H1 (cell line): ENCODE data around the gene PLXND1. TPM values are rescaled to one million over a fixed set of nuclear protein-coding genes. Genes with fewer than 3 reads are reported as not detected.

Experiments
- CTCF ChIA-PET: fragments of 300-600 bp; sonication (Branson Sonifier 250); formaldehyde crosslinking; loops from one replicate; lab custom pipeline; 2021; ENCODE audit not compliant: partially characterized antibody; lab: Charles Lee
- POLR2A ChIA-PET: fragments of 300-600 bp; sonication (Branson Sonifier 250); formaldehyde crosslinking; loops from one replicate; lab custom pipeline; 2021; ENCODE audit warnings: inconsistent platforms; ENCODE audit not compliant: partially characterized antibody; lab: Charles Lee
- DNase-seq, 2 experiments: peaks; one replicate each; pipeline versions ENCODE4 v3.0.0 to v3.0.0-alpha.2; 2010 to 2022; ENCODE audit warnings: low spot score in 2 of 2, low read depth in 1 of 2, mixed read lengths in 1 of 2
- FAIRE-seq: peaks from 2 replicates; lab custom pipeline; 2011; peaks lifted over from hg19 to GRCh38; lab: Jason Lieb, UNC
- H2AFZ ChIP-seq: 2 replicates; pipeline ENCODE4 v1.8.1; 2012; ENCODE audit warnings: low read length, inconsistent platforms
- H2AK5ac ChIP-seq: 2 replicates; pipeline ENCODE4 v1.6.1; 2013; ENCODE audit warnings: low read depth, low read length
- H2BK120ac ChIP-seq: replicated peaks from 2 replicates; pipeline ENCODE3; 2013; ENCODE audit warnings: low read depth, low read length, inconsistent platforms
- H2BK12ac ChIP-seq: 2 replicates; pipeline ENCODE4 v1.6.1; 2013; ENCODE audit warnings: low read depth, low read length
- H2BK15ac ChIP-seq: 2 replicates; pipeline ENCODE4 v1.6.1; 2013; ENCODE audit warnings: low read length
- H2BK20ac ChIP-seq: 2 replicates; pipeline ENCODE4 v1.6.1; 2013; ENCODE audit warnings: low read length
- H2BK5ac ChIP-seq: 2 replicates; pipeline ENCODE4 v1.6.1; 2013; ENCODE audit warnings: low read depth, low read length
- H3K14ac ChIP-seq: 2 replicates; pipeline ENCODE4 v1.6.1; 2013; ENCODE audit warnings: inconsistent platforms; ENCODE audit not compliant: insufficient read length
- H3K18ac ChIP-seq: 2 replicates; pipeline ENCODE4 v1.6.1; 2013; ENCODE audit warnings: low read length; ENCODE audit errors: extremely low read depth
- H3K23ac ChIP-seq: 2 replicates; pipeline ENCODE4 v1.6.1; 2013; ENCODE audit warnings: inconsistent platforms; ENCODE audit not compliant: insufficient read length
- H3K23me2 ChIP-seq: 2 replicates; pipeline ENCODE4 v1.6.1; 2013; ENCODE audit warnings: low read depth, low read length
- H3K27ac ChIP-seq: 2 replicates; pipeline ENCODE4 v1.6.1; 2011; ENCODE audit warnings: low read depth, low read length, inconsistent platforms
- H3K27me3 ChIP-seq, 4 experiments: replicated peaks in 1 of 4; 1 replicate in 1 of 4; 2 replicates in 3 of 4; pipeline versions ENCODE4 v1.6.1 to v1.8.1; 2011 to 2013; ENCODE audit warnings: low read length in 3 of 4, mild to moderate bottlenecking in 3 of 4, inconsistent platforms in 2 of 4, mixed read lengths in 2 of 4, moderate library complexity in 1 of 4; ENCODE audit not compliant: control insufficient read depth in 3 of 4, insufficient read depth in 3 of 4; ENCODE audit errors: extremely low read depth in 1 of 4
- H3K36me3 ChIP-seq, 4 experiments: 2 replicates each; pipeline versions ENCODE4 v1.6.1 to v1.8.1; 2011 to 2013; ENCODE audit warnings: mild to moderate bottlenecking in 4 of 4, low read length in 3 of 4, moderate library complexity in 2 of 4, control low read depth in 1 of 4, inconsistent platforms in 1 of 4; ENCODE audit not compliant: insufficient read depth in 4 of 4, control insufficient read depth in 2 of 4
- H3K4ac ChIP-seq: replicated peaks from 2 replicates; pipeline ENCODE3; 2013; ENCODE audit warnings: low read length, low read depth, mixed read lengths, inconsistent platforms; ENCODE audit not compliant: insufficient read length
- H3K4me1 ChIP-seq, 4 experiments: replicated peaks in 1 of 4; 1 replicate in 1 of 4; 2 replicates in 3 of 4; pipeline versions ENCODE4 v1.6.1 to v1.8.1; 2011 to 2013; ENCODE audit warnings: low read length in 3 of 4, inconsistent platforms in 2 of 4, mixed read lengths in 1 of 4; ENCODE audit not compliant: insufficient read depth in 4 of 4, control insufficient read depth in 3 of 4
- H3K4me2 ChIP-seq, 2 experiments: 2 replicates each; pipeline versions ENCODE4 v1.6.1 to v1.8.1; 2011 to 2013; ENCODE audit warnings: low read depth in 2 of 2, low read length in 2 of 2, control low read depth in 1 of 2, inconsistent platforms in 1 of 2, mild to moderate bottlenecking in 1 of 2; ENCODE audit not compliant: insufficient read depth in 1 of 2
- H3K4me3 ChIP-seq, 4 experiments: fragments of 200-600, 300-600 bp in 1 of 4; sonication (generic), shearing (Covaris generic), sonication (Bioruptor Twin) in 1 of 4; 2 replicates each; pipeline versions ENCODE4 v1.5.1 to v1.8.1; 2011 to 2016; ENCODE audit warnings: low read length in 4 of 4, low read depth in 3 of 4, control low read depth in 2 of 4, inconsistent platforms in 2 of 4, mild to moderate bottlenecking in 2 of 4, mixed read lengths in 1 of 4, moderate library complexity in 1 of 4; ENCODE audit not compliant: insufficient read depth in 2 of 4; ENCODE audit errors: extremely low read depth in 1 of 4
- H3K56ac ChIP-seq: replicated peaks from 2 replicates; pipeline ENCODE3; 2013; ENCODE audit warnings: low read depth, mild to moderate bottlenecking, mixed read lengths, low read length, inconsistent platforms; ENCODE audit not compliant: insufficient read length
- H3K79me1 ChIP-seq: 2 replicates; pipeline ENCODE4 v1.6.1; 2013; ENCODE audit warnings: low read depth, low read length, control low read depth
- H3K79me2 ChIP-seq, 2 experiments: 2 replicates each; pipeline versions ENCODE4 v1.6.1 to v1.8.1; 2012 to 2013; ENCODE audit warnings: low read length in 2 of 2, mild to moderate bottlenecking in 2 of 2, inconsistent platforms in 1 of 2; ENCODE audit not compliant: insufficient read depth in 2 of 2, control insufficient read depth in 1 of 2
- H3K9ac ChIP-seq, 4 experiments: replicated peaks in 1 of 4; 1 replicate in 1 of 4; 2 replicates in 3 of 4; pipeline versions ENCODE4 v1.6.1 to v1.8.1; 2011 to 2013; ENCODE audit warnings: low read depth in 3 of 4, low read length in 3 of 4, control low read depth in 2 of 4, mild to moderate bottlenecking in 2 of 4, moderate library complexity in 2 of 4, inconsistent platforms in 1 of 4; ENCODE audit errors: extremely low read depth in 1 of 4
- H3K9me3 ChIP-seq, 2 experiments: 2 replicates each; pipeline versions ENCODE4 v1.6.1 to v1.8.1; 2012 to 2013; ENCODE audit warnings: mild to moderate bottlenecking in 2 of 2, moderate library complexity in 2 of 2, control low read depth in 1 of 2, inconsistent platforms in 1 of 2, low read depth in 1 of 2, low read length in 1 of 2, mixed read lengths in 1 of 2; ENCODE audit not compliant: insufficient read depth in 2 of 2
- H4K20me1 ChIP-seq, 2 experiments: replicated peaks in 1 of 2; 2 replicates each; pipeline versions ENCODE3 to v1.8.1; 2011 to 2013; ENCODE audit warnings: inconsistent platforms in 2 of 2, low read length in 2 of 2, mild to moderate bottlenecking in 1 of 2; ENCODE audit not compliant: insufficient read depth in 2 of 2, control insufficient read depth in 1 of 2
- H4K5ac ChIP-seq: 2 replicates; pipeline ENCODE4 v1.6.1; 2013; ENCODE audit warnings: low read length, low read depth, mixed read lengths, inconsistent platforms; ENCODE audit not compliant: insufficient read length
- H4K8ac ChIP-seq: 2 replicates; pipeline ENCODE4 v1.8.0; 2013; ENCODE audit warnings: mild to moderate bottlenecking, moderate library complexity, low read length, inconsistent platforms; ENCODE audit not compliant: insufficient read depth; ENCODE audit errors: extremely low read depth
- H4K91ac ChIP-seq: replicated peaks from 2 replicates; pipeline ENCODE3; 2013; ENCODE audit warnings: low read length, mixed read lengths, inconsistent platforms; ENCODE audit not compliant: insufficient read length
- CREB1 ChIP-seq: IDR thresholded peaks from 2 replicates; pipeline ENCODE4 v1.6.1; 2012; ENCODE audit warnings: inconsistent platforms
- KDM4A ChIP-seq: IDR thresholded peaks from one replicate; pipeline ENCODE4 v1.7.1; 2012; ENCODE audit warnings: low read depth, mild to moderate bottlenecking, moderate library complexity, low read length, inconsistent platforms; ENCODE audit not compliant: severe bottlenecking
- MAX ChIP-seq: IDR thresholded peaks from 2 replicates; pipeline ENCODE4 v1.6.1; 2012; ENCODE audit warnings: inconsistent platforms
- SIRT6 ChIP-seq: IDR thresholded peaks from one replicate; pipeline ENCODE4 v1.7.1; 2012; ENCODE audit warnings: low read length, inconsistent platforms
- SP2 ChIP-seq: IDR thresholded peaks from 2 replicates; pipeline ENCODE4 v1.6.1; 2012; ENCODE audit warnings: mild to moderate bottlenecking, low read length, inconsistent platforms
- SUZ12 ChIP-seq: fragments of 200-600 bp; sonication (generic); IDR thresholded peaks from 2 replicates; pipeline ENCODE4 v1.6.1; 2012; ENCODE audit warnings: mild to moderate bottlenecking, inconsistent platforms, low read length, moderate library complexity, mixed read lengths
- TBP ChIP-seq: IDR thresholded peaks from 2 replicates; pipeline ENCODE4 v1.6.1; 2011; ENCODE audit warnings: low read depth, low read length, improper control_type of control experiment
- TCF12 ChIP-seq: IDR thresholded peaks from 2 replicates; pipeline ENCODE4 v1.6.1; 2011; ENCODE audit warnings: low read depth, mild to moderate bottlenecking, low read length
- TEAD4 ChIP-seq: IDR thresholded peaks from 2 replicates; pipeline ENCODE4 v1.6.1; 2012; ENCODE audit warnings: low read depth, low read length, inconsistent platforms, mixed read lengths
- WGBS, 2 experiments: shearing (Covaris generic) in 1 of 2; methylation state at CpG; one replicate each; pipeline versions ENCODE4 v1.1.6 to v1.1.7; 2013 to 2015; ENCODE audit warnings: low lambda C conversion rate in 2 of 2, mixed read lengths in 2 of 2, inconsistent platforms in 1 of 2, low coverage in 1 of 2, missing lambda C conversion rate in 1 of 2; ENCODE audit not compliant: insufficient replicate concordance in 2 of 2, insufficient coverage in 1 of 2, insufficient read length in 1 of 2; ENCODE audit errors: extremely low coverage in 1 of 2, missing lambda C conversion rate in 1 of 2; 5-methylcytosine and 5-hydroxymethylcytosine counted together
- polyA plus RNA-seq, 7 experiments: library from polyadenylated mRNA; depleted of rRNA in 3 of 7; stranded (reverse) in 5 of 7; unstranded in 2 of 7; fragments of >200 nt in 5 of 7; fragments of 200-250 nt in 2 of 7; gene quantifications; 1 replicate in 5 of 7; 2 replicates in 1 of 7; 4 replicates in 1 of 7; pipeline versions ENCODE4 v1.2.1 to v1.2.3, GENCODE V29; 2011 to 2013; ENCODE audit warnings: missing spikeins in 2 of 7, mixed read lengths in 2 of 7
- total RNA-seq: library from RNA; stranded (reverse); fragmentation: NEBNext Ultra II Directional; extraction: Animal tissue kit (Norgen Biotek cat#: 25700); gene quantifications from 2 replicates; pipeline ENCODE4 v1.2.1, GENCODE V29; 2021
- TF ChIP-seq, protein P1 (sequence below): IDR thresholded peaks from 2 replicates; pipeline ENCODE4 v1.6.1; 2012; ENCODE audit warnings: inconsistent platforms

Gene PLXND1
- total and polyA plus RNA-seq, 2 of the 8 experiments (the other 6 are each of a cell fraction or from before 2014, with no cell fraction given) = 17.7 to 66.4 TPM

GRCh38 chr3:129574206-129574605 is 32.3 kb downstream of the PLXND1 start:
- Histone ChIP-seq H4K8ac (no peak overlapping the region), H2BK5ac (no peak overlapping the region), H3K23ac (no peak overlapping the region), H3K9me3 (no peaks in the 10 kb centered on the region), H3K9ac (no peak overlapping the region), H3K79me2 (no peaks in the 10 kb centered on the region), H3K56ac (no peak overlapping the region), H3K4me1 (peaks cover 0 to 19% (median 2%) of the 10 kb centered on the region in 4 experiments; a peak in 4 of 7 replicates), H3K27ac (no peak overlapping the region), H2BK12ac (no peak overlapping the region), H4K20me1 (peaks cover 0 to 2% of the 10 kb centered on the region in 2 experiments), H3K4ac (no peak overlapping the region), H2BK15ac (no peak overlapping the region), H4K5ac (no peak overlapping the region), H3K14ac (no peak overlapping the region), H3K79me1 (no peaks in the 10 kb centered on the region), H2AFZ (no peak overlapping the region), H3K4me3 (no peak overlapping the region), H2BK120ac (no peak overlapping the region), H3K4me2 (no peak overlapping the region), H2AK5ac (no peak overlapping the region), H3K23me2 (no peaks in the 10 kb centered on the region), H3K27me3 (no peaks in the 10 kb centered on the region), H2BK20ac (no peak overlapping the region), H4K91ac (no peak overlapping the region), H3K36me3 (no peaks in the 10 kb centered on the region), H3K18ac (no peak overlapping the region)
- POLR2A ChIA-PET = no interaction called here
- 96% methylated on average over 23 of the region's 24 CpGs; no CpG with 5 or more reads in 1 of the 2 experiments for WGBS, 2 experiments
- CTCF ChIA-PET = interaction anchor here (1.1 to 5.1 kb wide), 3 partner anchors 17 to 84 kb away, joined by 3 to 19 read pairs (median 4); no protein-coding TSS in a partner anchor
- TF ChIP-seq CREB1 (no peak), TEAD4 (no peak), SIRT6 (no peak), SP2 (no peak), MAX (no peak), SUZ12 (no peak), KDM4A (no peak), TBP (no peak), TCF12 (no peak)
- TF ChIP-seq, protein P1, sequence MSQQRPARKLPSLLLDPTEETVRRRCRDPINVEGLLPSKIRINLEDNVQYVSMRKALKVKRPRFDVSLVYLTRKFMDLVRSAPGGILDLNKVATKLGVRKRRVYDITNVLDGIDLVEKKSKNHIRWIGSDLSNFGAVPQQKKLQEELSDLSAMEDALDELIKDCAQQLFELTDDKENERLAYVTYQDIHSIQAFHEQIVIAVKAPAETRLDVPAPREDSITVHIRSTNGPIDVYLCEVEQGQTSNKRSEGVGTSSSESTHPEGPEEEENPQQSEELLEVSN = no peak
- no peak for FAIRE-seq
- DNase-seq = no peak
